Measurements from ENCODE around the gene USP34. TPM values are rescaled to one million over a fixed set of nuclear protein-coding genes. Genes with fewer than 3 reads are reported as not detected.

The USP34 gene
- polyA plus RNA-seq, 3 donors = 114 to 147 (median 141) TPM

DNA sequence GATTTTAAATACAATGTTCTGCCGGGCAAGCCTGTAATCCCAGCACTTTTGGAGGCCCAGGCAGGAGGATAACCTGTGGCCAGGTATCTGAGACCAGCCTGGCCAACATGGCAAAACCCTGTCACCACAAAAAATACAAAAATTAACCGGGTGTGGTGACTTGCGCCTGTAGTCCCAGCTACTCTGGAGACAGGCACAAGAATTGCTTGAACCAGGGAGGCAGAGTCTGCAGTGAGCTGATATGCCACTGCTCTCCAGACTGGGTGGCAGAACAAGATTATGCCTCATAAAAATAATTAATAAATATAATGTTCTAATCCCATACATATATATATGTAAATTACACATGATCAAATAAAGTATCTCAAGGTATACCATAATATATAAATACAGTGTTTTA is 189.6 kb downstream of the USP34 start:
- DNase-seq (ENCODE audit: extremely low read depth in 1 of 11, low read depth in 9 of 11, low spot score in 4 of 11) = no peak

DNA sequence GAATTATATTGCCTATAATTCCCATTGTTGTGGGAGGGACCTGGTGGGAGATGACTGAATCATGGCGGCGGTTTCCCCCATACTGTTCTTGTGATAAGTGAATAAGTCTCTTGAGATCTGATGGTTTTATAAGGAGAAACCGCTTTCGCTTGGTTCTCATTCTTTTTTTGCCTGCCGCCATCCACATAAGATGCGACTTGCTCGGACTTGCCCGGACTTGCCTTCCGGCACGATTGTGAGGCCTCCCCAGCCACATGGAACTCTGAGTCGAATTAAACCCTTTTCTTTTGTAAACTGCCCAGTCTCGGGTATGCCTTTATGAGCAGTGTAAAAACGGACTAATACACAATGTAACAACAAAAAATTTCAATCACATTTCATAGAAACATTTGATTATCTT is 193.1 kb downstream of the USP34 start:
- no peak for DNase-seq (ENCODE audit: extremely low read depth in 1 of 11, low read depth in 9 of 11, low spot score in 4 of 11)

DNA sequence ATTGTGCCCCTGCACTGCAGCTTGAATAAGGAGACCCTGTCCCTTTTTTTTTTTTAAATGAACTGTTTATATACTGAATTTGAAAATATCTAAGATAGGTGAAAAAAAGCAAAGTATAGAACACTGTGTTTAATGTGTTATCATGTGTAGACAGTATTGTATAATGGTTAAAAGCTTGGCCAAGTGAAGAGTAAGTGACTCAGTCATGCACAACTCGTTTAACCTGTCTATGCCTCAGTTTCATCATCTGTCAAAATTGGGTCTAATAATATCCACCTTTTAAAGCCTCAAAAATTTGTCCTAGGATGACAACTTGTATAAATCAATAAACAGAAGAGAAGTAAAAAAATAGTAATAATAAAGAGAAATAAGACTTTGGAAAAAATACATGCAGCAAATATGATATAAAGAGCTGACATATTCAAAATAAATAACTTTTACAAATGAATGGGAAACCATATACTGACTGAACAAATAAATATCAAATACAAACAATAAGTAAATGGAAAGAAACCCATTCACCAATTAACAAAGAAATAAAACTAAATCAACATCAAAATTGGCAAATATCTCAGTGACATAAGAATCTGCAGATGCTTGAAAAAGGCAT is 195.2 kb downstream of the USP34 start:
- no peak for DNase-seq (ENCODE audit: extremely low read depth in 1 of 11, low read depth in 9 of 11, low spot score in 4 of 11)

DNA sequence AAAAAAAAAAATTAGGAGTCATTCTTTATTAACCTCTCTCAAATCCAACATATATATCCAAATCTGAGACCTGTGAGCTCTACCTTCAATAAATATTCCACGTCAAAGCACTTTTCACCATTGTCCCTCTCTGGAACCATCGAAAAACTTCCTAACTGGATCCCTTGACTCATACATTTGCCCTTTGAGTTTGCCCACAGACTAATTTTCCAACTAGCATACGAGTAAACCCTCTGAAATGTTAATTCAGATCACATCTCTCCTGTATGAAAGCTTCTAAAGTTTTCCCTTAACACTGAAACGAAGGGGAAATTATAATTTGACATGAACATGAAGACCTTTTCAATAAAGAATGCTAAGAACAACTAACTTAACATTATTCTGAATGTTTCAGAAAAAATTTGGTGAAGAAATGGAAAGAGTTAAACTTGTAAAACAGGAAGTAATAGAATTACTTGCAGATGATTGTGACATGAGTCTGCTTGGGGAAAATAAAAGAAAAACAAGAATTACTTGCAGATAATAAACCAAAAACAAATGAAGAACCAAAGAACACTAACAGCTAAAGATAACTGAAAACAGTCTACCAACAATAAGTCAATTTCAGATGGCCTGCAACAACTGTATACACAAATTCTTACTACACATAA is 198.3 kb downstream of the USP34 start:
- no peak for DNase-seq (ENCODE audit: extremely low read depth in 1 of 11, low read depth in 9 of 11, low spot score in 4 of 11)

DNA sequence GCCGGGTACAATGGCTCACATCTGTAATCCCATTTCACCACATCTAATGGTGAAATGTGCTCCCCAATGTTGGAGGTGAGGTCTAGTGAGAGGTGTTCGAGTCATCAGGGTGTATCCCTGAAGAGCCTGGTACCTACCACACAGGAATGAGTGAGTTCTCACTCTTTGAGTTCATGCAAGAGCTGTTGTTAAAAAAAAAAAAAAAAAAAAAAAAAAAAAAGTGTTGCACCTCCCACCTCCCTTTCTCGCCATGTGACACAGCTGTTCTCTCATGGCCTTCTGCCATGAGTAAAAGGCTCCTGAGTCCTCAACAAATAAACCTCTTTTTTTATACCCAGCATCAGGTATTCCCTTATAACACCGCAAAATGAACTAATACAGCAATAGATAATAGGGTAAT is 202.6 kb downstream of the USP34 start:
- DNase-seq (ENCODE audit: extremely low read depth in 1 of 11, low read depth in 9 of 11, low spot score in 4 of 11) = no peak

DNA sequence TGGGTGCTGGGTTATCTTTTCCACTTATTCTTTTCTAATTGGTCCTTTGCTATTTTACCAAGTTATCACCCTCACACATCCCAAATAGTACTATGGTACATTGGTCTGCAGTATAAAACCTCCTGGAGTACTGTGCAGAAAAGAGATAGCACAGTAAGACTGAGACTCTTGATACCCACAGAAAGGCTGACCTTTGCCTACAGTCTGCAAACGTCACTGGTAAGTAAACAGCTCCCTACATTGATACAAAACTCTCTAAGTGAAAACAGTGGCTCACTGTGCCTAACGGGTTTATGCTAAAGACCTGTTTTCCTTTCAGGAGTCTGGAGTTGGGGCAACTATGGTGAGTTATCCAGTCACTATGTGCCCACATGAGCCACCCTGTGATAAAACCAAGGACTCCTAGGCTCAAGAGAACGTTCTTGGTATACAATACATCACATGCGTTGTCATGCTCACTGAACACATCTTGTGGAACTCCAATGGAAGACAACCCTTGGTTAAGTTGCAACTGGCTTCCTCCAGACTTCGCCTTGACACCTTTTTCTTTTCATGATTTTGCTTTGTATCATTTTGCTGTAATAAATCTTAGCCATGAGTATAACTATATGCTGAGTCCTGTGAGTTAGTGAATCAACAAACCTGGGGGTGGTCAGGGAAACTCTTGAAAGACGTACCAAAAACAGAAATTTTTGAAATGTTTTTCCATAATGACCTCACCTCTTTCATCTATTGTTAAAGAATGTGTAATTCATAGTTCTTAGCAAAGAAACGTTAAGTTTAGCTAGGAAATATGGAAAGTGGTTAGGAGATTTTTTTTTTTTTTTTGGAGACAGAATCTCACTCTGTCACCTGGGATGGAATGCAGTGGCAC is 204.0 kb downstream of the USP34 start:
- no peak for DNase-seq (ENCODE audit: extremely low read depth in 1 of 11, low read depth in 9 of 11, low spot score in 4 of 11)

DNA sequence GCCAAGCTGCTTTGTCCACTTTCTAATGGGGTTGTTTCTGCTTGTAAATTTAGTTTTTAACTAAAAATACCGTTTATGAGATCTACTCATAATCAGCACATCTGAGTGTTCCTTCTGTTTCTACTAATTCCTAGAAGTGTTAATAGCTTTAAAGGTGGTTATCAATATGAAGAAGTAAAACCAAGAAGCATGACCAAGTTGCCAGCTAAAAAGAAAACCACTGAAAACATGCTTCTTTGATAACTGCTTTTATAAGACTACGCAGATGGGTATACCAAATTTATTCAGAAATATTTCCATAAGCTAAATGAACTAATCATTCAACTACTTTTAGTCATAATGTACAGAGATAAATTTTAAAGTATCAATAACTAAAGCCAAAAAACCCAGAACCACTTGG is 207.1 kb downstream of the USP34 start:
- no peak for DNase-seq (ENCODE audit: extremely low read depth in 1 of 11, low read depth in 9 of 11, low spot score in 4 of 11)

DNA sequence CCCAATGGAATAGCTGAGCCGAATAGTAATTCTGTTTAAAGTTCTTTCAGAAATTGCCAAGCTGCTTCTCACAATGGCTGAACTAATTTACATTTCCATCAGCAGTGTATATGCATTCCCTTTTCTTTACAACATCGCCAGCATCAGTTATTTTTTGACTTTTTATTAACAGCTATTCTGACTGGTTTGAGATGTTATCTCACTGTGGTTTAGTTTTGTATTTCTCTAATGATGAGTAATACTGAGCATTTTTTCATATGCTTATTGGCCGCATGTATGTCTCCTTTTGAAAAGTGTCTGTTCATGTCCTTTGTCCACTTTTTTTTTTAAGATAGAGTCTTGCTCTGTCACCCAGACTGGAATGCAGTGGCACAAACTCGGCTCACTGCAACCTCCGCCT is 208.2 kb downstream of the USP34 start:
- no peak for DNase-seq (ENCODE audit: extremely low read depth in 1 of 11, low read depth in 9 of 11, low spot score in 4 of 11)

DNA sequence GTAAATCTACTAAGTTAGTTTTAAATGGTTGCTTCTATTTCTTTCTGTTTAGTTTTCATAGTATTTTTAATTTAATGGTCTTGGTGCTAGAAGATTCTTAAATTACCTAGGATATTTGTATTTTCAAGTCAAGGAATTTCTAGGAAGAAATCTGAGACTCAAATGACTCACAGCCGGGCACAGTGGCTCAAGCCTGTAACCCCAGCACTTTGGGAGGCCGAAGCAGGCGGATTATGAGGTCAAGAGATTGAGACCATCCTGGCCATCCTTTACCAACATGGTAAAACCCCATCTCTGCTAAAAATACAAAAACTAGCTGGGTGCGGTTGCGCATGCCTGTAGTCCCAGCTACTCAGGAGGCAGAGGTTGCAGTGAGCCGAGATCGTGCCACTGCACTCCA is 213.4 kb downstream of the USP34 start:
- no peak for DNase-seq (ENCODE audit: extremely low read depth in 1 of 11, low read depth in 9 of 11, low spot score in 4 of 11)

DNA sequence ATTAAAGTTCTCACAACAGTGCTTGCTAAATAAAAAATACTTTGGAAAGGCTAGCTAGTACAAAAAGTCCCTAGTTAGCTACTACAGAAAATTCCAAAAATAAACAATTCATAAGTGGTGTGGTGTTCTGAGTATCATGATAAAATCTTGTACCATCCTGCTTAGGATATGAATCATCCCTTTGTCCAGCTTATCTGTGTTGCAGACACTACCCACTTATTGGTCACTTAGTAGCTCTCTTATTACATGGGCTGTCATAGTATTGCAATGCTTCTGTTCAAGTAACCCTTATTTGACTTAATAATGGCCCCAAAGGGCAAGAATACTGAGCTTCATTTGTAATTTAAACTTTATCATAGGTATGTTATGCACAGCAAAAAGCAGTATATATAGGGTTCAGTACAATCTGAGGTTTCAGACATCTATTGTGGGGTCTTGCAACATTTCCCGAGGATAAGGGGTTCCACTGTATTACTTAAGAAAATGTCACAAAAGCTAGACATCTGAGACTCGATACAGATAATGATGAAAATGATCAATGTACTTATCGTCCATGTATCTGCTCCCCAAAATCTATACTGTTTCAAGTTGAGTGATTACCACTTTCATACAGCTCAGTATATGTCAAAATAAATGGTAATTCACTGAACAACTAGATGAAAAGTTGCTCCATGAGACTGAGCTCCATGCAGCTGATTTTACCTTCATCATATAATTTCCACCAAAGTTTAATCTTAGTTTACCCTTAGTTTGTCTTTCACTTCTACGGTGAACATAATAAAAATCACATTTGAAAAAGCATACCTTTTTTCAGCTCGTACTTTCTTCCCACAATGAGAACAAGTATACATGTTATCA is 215.1 kb downstream of the USP34 start:
- no peak for DNase-seq (ENCODE audit: extremely low read depth in 1 of 11, low read depth in 9 of 11, low spot score in 4 of 11)

DNA sequence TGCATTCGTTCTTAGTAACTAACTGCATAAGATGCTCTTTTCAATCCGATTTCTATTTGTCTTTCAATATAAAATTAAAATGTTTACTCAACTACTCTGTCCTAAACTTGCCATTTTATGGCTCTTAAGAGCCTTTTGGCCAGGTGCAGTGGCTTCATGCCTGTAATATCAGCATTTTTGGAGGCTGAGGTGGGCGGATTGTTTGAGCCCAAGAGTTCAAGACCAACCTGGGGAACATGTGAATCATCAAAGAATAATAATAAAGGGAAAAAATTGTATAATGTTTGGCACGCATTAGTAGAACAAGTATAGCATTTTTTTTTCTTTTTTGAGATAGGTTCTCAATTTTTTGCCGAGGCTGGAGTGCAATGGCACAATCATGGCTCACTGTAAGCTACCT is 216.4 kb downstream of the USP34 start:
- no peak for DNase-seq (ENCODE audit: extremely low read depth in 1 of 11, low read depth in 9 of 11, low spot score in 4 of 11)

DNA sequence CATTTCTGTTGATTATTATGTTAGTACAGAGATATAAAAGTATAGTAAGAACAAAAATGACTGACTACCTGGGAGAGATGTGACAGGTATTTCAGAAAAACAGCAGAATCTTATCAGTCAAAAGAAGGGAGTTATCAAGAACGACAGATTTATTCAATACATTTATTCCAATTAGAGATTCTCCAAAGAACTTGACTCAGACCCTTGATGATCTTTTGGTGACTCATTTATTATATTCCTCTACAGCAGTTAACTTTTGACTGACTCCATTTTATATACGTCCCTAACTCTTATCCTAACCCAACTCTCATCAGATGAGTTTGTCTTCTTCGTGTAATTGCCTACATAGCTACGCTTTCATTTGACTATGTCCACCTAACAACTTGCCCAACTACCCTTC is 217.8 kb downstream of the USP34 start:
- DNase-seq (ENCODE audit: extremely low read depth in 1 of 11, low read depth in 9 of 11, low spot score in 4 of 11) = no peak

DNA sequence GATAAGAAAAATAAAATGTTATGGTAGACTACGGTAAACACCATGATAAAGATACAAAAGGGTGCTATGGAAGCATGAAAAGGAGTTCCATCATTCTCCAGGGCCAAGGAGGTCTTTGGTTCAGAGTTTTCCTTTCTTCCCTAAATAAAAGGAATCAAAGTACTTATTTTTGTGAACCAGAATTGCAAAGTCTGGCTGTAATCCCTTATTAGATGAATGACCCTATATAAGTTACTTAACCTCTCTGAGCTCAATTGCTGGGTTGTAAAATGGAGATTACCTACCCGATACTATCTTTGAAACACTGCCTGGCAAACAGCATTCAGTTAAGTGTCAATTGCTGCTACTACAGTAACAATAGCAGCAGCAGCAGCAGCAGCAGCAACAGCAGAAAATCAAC is 218.9 kb downstream of the USP34 start:
- no peak for DNase-seq (ENCODE audit: extremely low read depth in 1 of 11, low read depth in 9 of 11, low spot score in 4 of 11)

DNA sequence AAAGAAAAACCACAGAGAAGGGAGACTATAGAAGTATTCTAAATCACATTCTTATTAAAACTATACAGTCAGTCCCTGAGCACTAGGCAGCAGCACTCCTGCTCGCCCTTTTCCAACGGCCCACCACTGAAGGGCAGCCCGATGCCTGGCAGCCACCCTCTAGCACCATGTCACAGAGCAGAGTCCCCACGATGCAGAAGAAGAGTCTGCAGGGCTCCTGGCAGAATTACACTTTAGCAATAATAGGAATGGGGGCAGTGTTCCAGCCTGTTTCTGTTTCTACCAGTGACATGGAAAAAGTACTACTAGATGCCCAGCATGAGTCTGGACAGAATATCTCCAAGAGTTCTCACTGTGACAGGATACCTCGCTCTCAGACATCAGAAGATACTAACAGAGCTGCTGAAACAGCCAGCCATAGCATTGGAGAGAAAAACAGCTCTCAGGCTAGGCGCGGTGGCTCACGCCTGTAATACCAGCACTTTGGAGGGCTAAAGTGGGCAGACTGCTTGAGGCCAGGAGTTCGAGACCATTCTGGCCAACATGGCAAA is 221.3 kb downstream of the USP34 start:
- no peak for DNase-seq (ENCODE audit: extremely low read depth in 1 of 11, low read depth in 9 of 11, low spot score in 4 of 11)

DNA sequence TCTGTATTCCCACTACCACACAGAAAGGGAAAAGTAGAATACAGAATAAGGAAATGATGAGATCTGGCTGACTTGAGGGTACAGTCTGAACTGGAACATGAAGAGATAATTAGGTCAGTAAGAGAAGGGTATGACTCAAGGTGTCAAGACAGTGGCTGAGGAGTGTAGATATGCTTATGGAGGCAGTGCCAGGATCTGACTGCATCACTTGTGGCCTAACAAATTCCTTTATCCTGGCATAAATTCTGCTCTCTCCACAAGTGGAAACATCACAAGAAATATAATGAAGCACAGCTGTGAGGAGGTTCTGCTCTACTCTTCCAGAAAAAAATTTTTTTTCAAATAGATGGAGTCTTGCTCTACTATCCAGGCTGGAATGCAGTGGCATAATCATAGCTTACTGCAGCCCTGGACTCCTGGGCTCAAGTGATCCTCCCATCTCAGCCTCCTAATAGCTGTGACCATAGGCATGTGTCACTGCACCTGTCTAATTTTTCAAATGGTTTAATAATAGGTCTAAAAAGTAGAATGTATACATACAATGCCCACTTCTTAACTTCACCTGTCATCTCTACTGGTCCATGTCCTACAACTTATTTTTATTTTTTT is 223.6 kb downstream of the USP34 start:
- no peak for DNase-seq (ENCODE audit: extremely low read depth in 1 of 11, low read depth in 9 of 11, low spot score in 4 of 11)

DNA sequence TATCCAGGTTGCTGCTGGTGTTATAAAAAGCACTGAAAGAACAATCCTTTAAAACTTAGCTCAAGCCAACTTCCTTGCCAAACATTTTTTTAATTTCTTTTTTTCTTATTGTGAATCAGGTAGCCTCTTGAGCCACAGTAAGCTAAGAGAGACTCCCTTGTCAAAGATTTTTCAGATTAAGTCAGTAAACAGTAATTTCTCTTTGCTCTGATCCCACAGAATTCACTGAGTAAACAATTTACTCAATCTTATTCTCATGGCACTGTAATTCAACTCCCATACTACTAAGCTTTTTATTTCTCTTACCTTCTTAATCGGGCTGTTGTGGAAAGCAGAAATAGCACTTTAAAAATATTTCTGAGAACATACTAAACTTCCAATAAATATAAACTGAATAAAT is 226.2 kb downstream of the USP34 start:
- DNase-seq (ENCODE audit: extremely low read depth in 1 of 11, low read depth in 9 of 11, low spot score in 4 of 11) = no peak

DNA sequence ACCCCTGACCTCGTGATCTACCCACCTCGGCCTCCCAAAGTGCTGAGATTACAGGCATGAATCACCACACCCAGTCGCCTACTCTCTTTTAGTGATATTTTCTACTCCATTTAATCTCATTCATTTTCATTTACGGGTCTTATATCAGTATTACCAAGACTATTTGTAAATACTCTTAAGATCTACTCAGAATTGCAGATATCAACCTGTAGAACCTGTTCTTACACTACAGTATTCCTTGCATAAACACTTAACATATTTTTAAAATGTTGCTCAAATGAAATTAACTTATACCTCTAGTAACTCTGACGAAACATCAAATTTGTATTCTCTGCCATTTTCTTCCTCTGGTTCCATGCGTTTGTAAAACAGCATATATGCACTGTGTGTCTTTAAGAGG is 229.6 kb downstream of the USP34 start:
- DNase-seq (ENCODE audit: extremely low read depth in 1 of 11, low read depth in 9 of 11, low spot score in 4 of 11) = no peak

DNA sequence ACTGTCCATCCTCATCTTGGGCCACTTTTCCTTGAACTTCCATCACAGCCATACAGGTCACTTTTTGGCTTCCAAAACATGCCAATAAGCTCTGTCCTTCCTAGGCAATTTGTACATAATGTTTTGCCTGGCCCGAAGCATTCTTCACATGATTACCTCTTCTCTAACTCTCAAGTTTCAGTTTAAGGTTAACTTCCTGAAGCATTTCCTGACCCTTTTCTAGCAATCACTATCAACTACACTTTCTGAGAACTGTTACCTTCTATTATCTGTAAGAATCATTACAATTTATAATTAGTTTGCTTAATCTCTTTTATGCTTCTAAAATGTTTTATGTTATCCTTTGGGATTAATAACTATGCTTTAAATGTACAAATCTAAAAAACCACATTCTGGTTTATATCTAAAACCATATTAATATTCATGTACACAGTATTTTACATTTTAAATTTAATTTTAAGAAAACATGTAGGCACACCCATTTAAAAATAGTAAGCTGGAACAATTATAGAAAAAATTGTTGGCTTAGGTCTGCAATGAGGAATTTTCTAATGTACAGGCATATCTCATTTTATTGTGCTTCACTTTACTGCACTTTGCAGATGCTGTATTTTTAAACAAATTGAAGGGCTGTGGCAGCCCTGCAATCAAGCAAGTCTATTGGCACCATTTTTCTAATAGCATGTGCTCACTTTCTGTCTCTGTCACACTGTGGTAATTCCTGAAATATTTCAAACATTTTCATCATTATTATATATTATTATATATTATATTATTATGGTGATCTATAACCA is 232.5 kb downstream of the USP34 start:
- DNase-seq (ENCODE audit: extremely low read depth in 1 of 11, low read depth in 9 of 11, low spot score in 4 of 11) = no peak

Measured in renal cortex interstitium (tissue), 11 donors.